Loucy (cell line): ENCODE results near the gene SPAM1.

Experiments
- H2AFZ ChIP-seq: fragments of 200-600 bp; sonication (generic); 2 replicates; pipeline ENCODE4 v1.6.0; 2016; ENCODE audit warnings: antibody characterized with exemption, mild to moderate bottlenecking, low read length, moderate library complexity
- H3F3A ChIP-seq: fragments of 200-600 bp; 2 replicates; pipeline ENCODE4 v1.6.0; 2016; ENCODE audit warnings: antibody characterized with exemption, low read depth, mild to moderate bottlenecking
- H3K27me3 ChIP-seq: fragments of 200-600 bp; sonication (generic); 2 replicates; pipeline ENCODE4 v1.6.1; 2014; ENCODE audit warnings: low read length, mild to moderate bottlenecking; ENCODE audit not compliant: insufficient read depth, poor library complexity, severe bottlenecking
- H3K36me3 ChIP-seq: fragments of 200-600 bp; sonication (generic); 2 replicates; pipeline ENCODE4 v1.6.1; 2016; ENCODE audit warnings: low read length; ENCODE audit not compliant: insufficient read depth
- H3K4me1 ChIP-seq: fragments of 200-600 bp; sonication (generic); 2 replicates; pipeline ENCODE4 v1.5.1; 2014; ENCODE audit warnings: low read length, mild to moderate bottlenecking; ENCODE audit not compliant: insufficient read depth, poor library complexity, severe bottlenecking
- H3K4me2 ChIP-seq: fragments of 200-600 bp; sonication (generic); 2 replicates; pipeline ENCODE4 v1.6.0; 2014; ENCODE audit warnings: antibody characterized with exemption, low read length, low read depth, mild to moderate bottlenecking; ENCODE audit not compliant: poor library complexity, severe bottlenecking
- H3K4me3 ChIP-seq: fragments of 200-600 bp; sonication (generic); 2 replicates; pipeline ENCODE4 v1.5.1; 2014; ENCODE audit warnings: low read length, mild to moderate bottlenecking, mixed read lengths; ENCODE audit not compliant: poor library complexity, severe bottlenecking
- H3K79me2 ChIP-seq: fragments of 200-600 bp; sonication (generic); 2 replicates; pipeline ENCODE4 v1.6.1; 2014; ENCODE audit warnings: low read length; ENCODE audit not compliant: insufficient read depth
- H3K9ac ChIP-seq: fragments of 200-600 bp; sonication (generic); 2 replicates; pipeline ENCODE4 v1.6.0; 2014; ENCODE audit warnings: mild to moderate bottlenecking, low read depth, low read length, moderate library complexity; ENCODE audit not compliant: poor library complexity, severe bottlenecking
- H3K9me2 ChIP-seq: fragments of 200-600 bp; sonication (generic); replicated peaks from 2 replicates; pipeline ENCODE4 v1.6.1; 2016; ENCODE audit warnings: low read depth, low read length, mixed read lengths
- H3K9me3 ChIP-seq: fragments of 200-600 bp; sonication (generic); 2 replicates; pipeline ENCODE4 v1.6.1; 2014; ENCODE audit warnings: mild to moderate bottlenecking, antibody characterized with exemption, low read length, low read depth; ENCODE audit not compliant: insufficient read depth
- H4K20me1 ChIP-seq: fragments of 200-600 bp; sonication (generic); 2 replicates; pipeline ENCODE4 v1.6.0; 2014; ENCODE audit warnings: antibody characterized with exemption, low read length, mild to moderate bottlenecking; ENCODE audit not compliant: insufficient read depth, poor library complexity, severe bottlenecking
- EZH2phosphoT487 ChIP-seq: fragments of 200-600 bp; IDR thresholded peaks from 2 replicates; pipeline ENCODE4 v1.6.1; 2018; ENCODE audit warnings: antibody characterized with exemption, mild to moderate bottlenecking, moderate library complexity, borderline replicate concordance
- TF ChIP-seq, protein P1 (sequence below): fragments of 200-600 bp; sonication (generic); conservative IDR thresholded peaks from 2 replicates; pipeline ENCODE4 v1.5.1; 2014; ENCODE audit warnings: mild to moderate bottlenecking, antibody characterized with exemption, low read length

SPAM1 gene

DNA sequence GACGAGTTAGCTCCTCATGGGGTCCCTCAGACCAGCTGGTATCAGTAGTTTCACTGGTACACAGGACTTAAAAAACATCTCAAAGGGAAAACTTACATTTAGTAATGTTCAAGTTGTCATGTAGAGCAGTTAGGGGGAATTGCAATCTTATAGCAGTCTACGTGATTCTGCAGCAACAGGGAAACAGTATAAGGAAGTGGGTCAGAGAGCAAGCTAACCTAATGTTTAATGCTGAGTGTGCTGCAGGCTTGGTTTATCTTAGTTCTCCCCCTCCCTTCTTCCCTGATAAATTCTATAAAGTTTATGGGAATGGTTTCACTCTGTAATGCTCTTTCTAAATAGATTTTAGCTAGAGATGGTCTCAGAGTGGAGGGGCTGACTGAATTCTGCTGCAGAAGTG is 11.3 kb downstream of the SPAM1 start:
- Histone ChIP-seq H3K4me2 (no peak overlapping the region), H3F3A (no peaks in the 10 kb centered on the region), H3K4me3 (no peak overlapping the region), H2AFZ (no peak overlapping the region), H3K27me3 (no peaks in the 10 kb centered on the region), H3K36me3 (no peaks in the 10 kb centered on the region), H3K9ac (no peak overlapping the region), H3K4me1 (no peaks in the 10 kb centered on the region), H4K20me1 (no peaks in the 10 kb centered on the region), H3K79me2 (no peaks in the 10 kb centered on the region), H3K9me2 (no peaks in the 10 kb centered on the region), H3K9me3 (no peaks in the 10 kb centered on the region)
- TF ChIP-seq, protein P1, sequence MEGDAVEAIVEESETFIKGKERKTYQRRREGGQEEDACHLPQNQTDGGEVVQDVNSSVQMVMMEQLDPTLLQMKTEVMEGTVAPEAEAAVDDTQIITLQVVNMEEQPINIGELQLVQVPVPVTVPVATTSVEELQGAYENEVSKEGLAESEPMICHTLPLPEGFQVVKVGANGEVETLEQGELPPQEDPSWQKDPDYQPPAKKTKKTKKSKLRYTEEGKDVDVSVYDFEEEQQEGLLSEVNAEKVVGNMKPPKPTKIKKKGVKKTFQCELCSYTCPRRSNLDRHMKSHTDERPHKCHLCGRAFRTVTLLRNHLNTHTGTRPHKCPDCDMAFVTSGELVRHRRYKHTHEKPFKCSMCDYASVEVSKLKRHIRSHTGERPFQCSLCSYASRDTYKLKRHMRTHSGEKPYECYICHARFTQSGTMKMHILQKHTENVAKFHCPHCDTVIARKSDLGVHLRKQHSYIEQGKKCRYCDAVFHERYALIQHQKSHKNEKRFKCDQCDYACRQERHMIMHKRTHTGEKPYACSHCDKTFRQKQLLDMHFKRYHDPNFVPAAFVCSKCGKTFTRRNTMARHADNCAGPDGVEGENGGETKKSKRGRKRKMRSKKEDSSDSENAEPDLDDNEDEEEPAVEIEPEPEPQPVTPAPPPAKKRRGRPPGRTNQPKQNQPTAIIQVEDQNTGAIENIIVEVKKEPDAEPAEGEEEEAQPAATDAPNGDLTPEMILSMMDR = no peak
- no peak for TF ChIP-seq EZH2phosphoT487

DNA sequence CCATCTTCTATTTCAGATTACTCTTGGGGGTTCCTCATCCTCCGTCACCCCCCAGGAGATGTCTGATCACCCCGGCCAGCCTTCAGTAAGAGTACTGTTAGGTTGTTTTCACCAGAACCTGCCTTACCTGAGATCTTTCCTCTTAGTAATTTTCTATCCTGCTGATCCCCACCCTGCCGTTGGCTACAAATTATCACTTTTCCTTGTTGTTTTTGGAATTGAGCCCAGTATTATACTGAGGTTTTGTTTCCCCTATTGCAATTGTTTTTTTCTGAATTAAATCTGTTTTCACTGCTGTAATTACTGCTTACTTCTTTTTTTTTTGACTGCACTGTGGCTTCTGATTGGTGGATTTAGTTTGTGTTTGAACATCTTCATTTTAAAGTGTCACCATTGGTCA is 14.7 kb downstream of the SPAM1 start:
- H3K9me3 ChIP-seq = no peaks in the 10 kb centered on the region
- H2AFZ ChIP-seq = no peak overlapping the region
- H4K20me1 ChIP-seq = no peaks in the 10 kb centered on the region
- no peaks in the 10 kb centered on the region for H3K36me3 ChIP-seq
- H3K9me2 ChIP-seq = no peaks in the 10 kb centered on the region
- no peaks in the 10 kb centered on the region for H3K27me3 ChIP-seq
- H3K4me1 ChIP-seq = no peaks in the 10 kb centered on the region
- no peak overlapping the region for H3K4me3 ChIP-seq
- H3F3A ChIP-seq = no peaks in the 10 kb centered on the region
- TF ChIP-seq, protein P1 = no peak
- no peak for TF ChIP-seq EZH2phosphoT487
- no peak overlapping the region for H3K9ac ChIP-seq
- H3K4me2 ChIP-seq = no peak overlapping the region
- H3K79me2 ChIP-seq = no peaks in the 10 kb centered on the region

DNA sequence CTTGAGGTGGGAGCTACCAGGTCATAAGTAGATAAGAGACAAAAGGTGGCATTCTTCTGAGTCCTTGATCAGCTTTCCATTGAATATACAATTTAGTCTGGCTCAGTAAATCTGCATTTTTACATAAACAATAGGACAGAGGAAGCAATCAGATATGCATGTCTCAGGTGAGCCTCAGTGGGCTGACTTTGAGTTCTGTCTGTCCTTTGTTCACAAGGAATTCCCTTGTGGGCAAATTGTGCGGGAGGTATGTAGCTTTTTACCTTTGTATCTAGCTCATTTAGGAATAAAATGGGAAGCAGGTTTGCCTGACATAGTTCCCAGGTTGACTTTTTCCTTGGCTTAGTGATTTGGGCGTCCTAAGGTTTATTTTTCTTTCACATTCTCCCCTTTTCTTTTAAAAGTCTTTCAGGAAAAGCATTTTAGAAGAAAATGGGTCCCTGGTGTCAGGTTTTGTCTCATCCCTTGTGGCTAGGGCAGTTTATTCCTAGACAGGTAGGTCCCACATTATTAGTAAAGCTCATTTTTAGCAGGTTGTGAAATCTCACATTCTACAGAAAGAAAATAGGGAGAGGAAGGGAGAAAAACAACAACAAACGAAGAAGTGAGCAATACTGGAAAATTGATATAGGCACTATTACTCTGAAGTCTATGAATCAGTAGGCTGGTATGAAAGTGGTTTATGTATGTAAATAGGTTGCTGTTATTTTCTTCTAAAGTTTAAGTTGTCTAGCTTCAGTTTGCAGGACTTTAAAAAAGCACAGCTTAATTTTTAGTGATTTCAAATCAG is 16.5 kb downstream of the SPAM1 start:
- Histone ChIP-seq H3F3A (no peaks in the 10 kb centered on the region), H3K4me2 (no peak overlapping the region), H3K27me3 (no peaks in the 10 kb centered on the region), H4K20me1 (no peaks in the 10 kb centered on the region), H3K4me1 (no peaks in the 10 kb centered on the region), H3K4me3 (no peak overlapping the region), H3K9me3 (no peaks in the 10 kb centered on the region), H3K79me2 (no peaks in the 10 kb centered on the region), H3K36me3 (no peaks in the 10 kb centered on the region), H3K9me2 (no peaks in the 10 kb centered on the region), H3K9ac (no peak overlapping the region), H2AFZ (no peak overlapping the region)
- TF ChIP-seq EZH2phosphoT487 = no peak
- TF ChIP-seq, protein P1 = no peak
